Fibroblast of lung (primary cell): ENCODE data around the gene ROBO2. TPM values are rescaled to one million over a fixed set of nuclear protein-coding genes. Genes with fewer than 3 reads are reported as not detected.

Source experiments
- DNase-seq, 2 donors: peaks; one replicate each; pipeline versions ENCODE4 v3.0.0 to v3.0.0-alpha.2; 2010; ENCODE audit warnings: low read depth in 2 of 2
- H2AFZ ChIP-seq: 2 replicates; pipeline ENCODE4 v1.5.1; 2012; ENCODE audit warnings: low read length, control low read depth, inconsistent platforms
- H3K27ac ChIP-seq: 2 replicates; pipeline ENCODE4 v1.5.1; 2011; ENCODE audit warnings: low read length, control low read depth; ENCODE audit not compliant: insufficient read depth
- H3K27me3 ChIP-seq: 2 replicates; pipeline ENCODE4 v1.5.1; 2011; ENCODE audit warnings: mild to moderate bottlenecking, low read length; ENCODE audit not compliant: control insufficient read depth, insufficient read depth
- H3K36me3 ChIP-seq: 2 replicates; pipeline ENCODE4 v1.5.1; 2011; ENCODE audit warnings: low read length; ENCODE audit not compliant: control insufficient read depth, insufficient read depth
- H3K4me1 ChIP-seq: 2 replicates; pipeline ENCODE4 v1.5.1; 2011; ENCODE audit warnings: low read length; ENCODE audit not compliant: control insufficient read depth, insufficient read depth; ENCODE audit errors: extremely low read depth
- H3K4me2 ChIP-seq: 2 replicates; pipeline ENCODE4 v1.5.1; 2011; ENCODE audit warnings: low read length, control low read depth; ENCODE audit not compliant: insufficient read depth; ENCODE audit errors: extremely low read depth
- H3K4me3 ChIP-seq, 4 experiments: fragments of 200-600 bp in 1 of 4; sonication (generic) in 1 of 4; replicated peaks in 1 of 4; 2 replicates each; pipeline ENCODE4 v1.5.1; 2011 to 2016; ENCODE audit warnings: low read length in 4 of 4, low read depth in 3 of 4, mild to moderate bottlenecking in 3 of 4, control low read depth in 2 of 4, inconsistent platforms in 1 of 4, mixed read lengths in 1 of 4; ENCODE audit not compliant: insufficient read depth in 1 of 4; ENCODE audit errors: control extremely low read depth in 1 of 4
- H3K79me2 ChIP-seq: 2 replicates; pipeline ENCODE4 v1.5.1; 2012; ENCODE audit warnings: mild to moderate bottlenecking, low read length, inconsistent platforms; ENCODE audit not compliant: control insufficient read depth, insufficient read depth
- H3K9ac ChIP-seq: 2 replicates; pipeline ENCODE4 v1.5.1; 2011; ENCODE audit warnings: mild to moderate bottlenecking, low read length, control low read depth; ENCODE audit not compliant: insufficient read depth
- H3K9me3 ChIP-seq: 2 replicates; pipeline ENCODE4 v1.5.1; 2012; ENCODE audit warnings: low read depth, low read length; ENCODE audit not compliant: control insufficient read depth, insufficient read depth
- H4K20me1 ChIP-seq: 2 replicates; pipeline ENCODE4 v1.5.1; 2011; ENCODE audit warnings: low read length; ENCODE audit not compliant: control insufficient read depth, insufficient read depth; ENCODE audit errors: extremely low read depth
- CTCF ChIP-seq, 2 donors: IDR thresholded peaks in 1 of 2; conservative IDR thresholded peaks in 1 of 2; 1 replicate in 1 of 2; 2 replicates in 1 of 2; pipeline ENCODE4 v1.5.1; 2011 to 2012; ENCODE audit warnings: low read length in 2 of 2, control low read depth in 1 of 2, inconsistent platforms in 1 of 2, low read depth in 1 of 2, mild to moderate bottlenecking in 1 of 2
- EZH2 ChIP-seq: IDR thresholded peaks from 2 replicates; pipeline ENCODE4 v1.5.1; 2012; ENCODE audit warnings: low read length, control low read depth, mild to moderate bottlenecking; ENCODE audit errors: missing control alignments
- polyA plus RNA-seq, 2 donors: library from polyadenylated mRNA; depleted of rRNA in 1 of 2; stranded (reverse) in 1 of 2; unstranded in 1 of 2; fragments of >200 nt; gene quantifications; 2 replicates each; pipeline ENCODE4 v1.2.1, GENCODE V29; 2011 to 2012; ENCODE audit warnings: missing spikeins in 1 of 2
- total RNA-seq: library from RNA; depleted of rRNA; stranded (reverse); fragments of >200 nt; gene quantifications from 2 replicates; pipeline ENCODE4 v1.2.1, GENCODE V29; 2014

Gene ROBO2
- total and polyA plus RNA-seq, 2 donors (not counting 1 experiment from before 2014, with no cell fraction given), result 0.83 to 1.5 TPM

- no peak overlapping the region for H2AFZ ChIP-seq
- DNase-seq, result no peak
- H3K27ac ChIP-seq, result no peak overlapping the region
- H3K4me1 ChIP-seq, result no peaks in the 10 kb centered on the region
- H3K4me3 ChIP-seq, result no peak overlapping the region
- no peaks in the 10 kb centered on the region for H3K36me3 ChIP-seq
- no peaks in the 10 kb centered on the region for H3K27me3 ChIP-seq
- no peak overlapping the region for H3K4me2 ChIP-seq
- TF ChIP-seq CTCF (conservative IDR thresholded peaks at IDR 0.05 in 1 of 2, IDR thresholded peaks at IDR 0.05 in 1 of 2; ENCODE audit: low read depth in 1 of 2, low read length in 2 of 2), result no peak
- TF ChIP-seq EZH2, result no peak
- no peaks in the 10 kb centered on the region for H3K79me2 ChIP-seq
- H3K9me3 ChIP-seq, result no peaks in the 10 kb centered on the region
- no peaks in the 10 kb centered on the region for H4K20me1 ChIP-seq
- H3K9ac ChIP-seq, result no peak overlapping the region
Observed at GRCh38 chr3:77526573-77527113, 486.7 kb downstream of the ROBO2 start.

- Histone ChIP-seq H3K36me3 (no peaks in the 10 kb centered on the region), H3K27ac (no peak overlapping the region), H4K20me1 (no peaks in the 10 kb centered on the region), H3K4me3 (no peak overlapping the region), H3K9ac (no peak overlapping the region), H3K4me1 (no peaks in the 10 kb centered on the region), H2AFZ (no peak overlapping the region), H3K4me2 (no peak overlapping the region), H3K27me3 (no peaks in the 10 kb centered on the region), H3K9me3 (no peaks in the 10 kb centered on the region), H3K79me2 (no peaks in the 10 kb centered on the region)
- TF ChIP-seq EZH2 (no peak), CTCF (conservative IDR thresholded peaks at IDR 0.05 in 1 of 2, IDR thresholded peaks at IDR 0.05 in 1 of 2; ENCODE audit: low read depth in 1 of 2, low read length in 2 of 2) (no peak)
- no peak for DNase-seq
Observed at GRCh38 chr3:77529522-77529921, 489.6 kb downstream of the ROBO2 start.

GRCh38 chr3:77530870-77531269 is 491.0 kb downstream of the ROBO2 start:
- Histone ChIP-seq H3K27ac (no peak overlapping the region), H3K4me2 (peak overlapping the region; percentile 66), H3K79me2 (no peaks in the 10 kb centered on the region)

More at GRCh38 chr3:77530870-77531269, 491.0 kb downstream of the ROBO2 start:
- H2AFZ ChIP-seq, result peak overlapping the region; percentile 29
- no peaks in the 10 kb centered on the region for H3K27me3 ChIP-seq
- H3K4me1 ChIP-seq, result no peaks in the 10 kb centered on the region
- DNase-seq, result peak; percentile 3 to 56
- H3K4me3 ChIP-seq, result peak overlapping the region in 2 of 4 experiments; percentile 15 to 24
- H4K20me1 ChIP-seq, result no peaks in the 10 kb centered on the region
- no peaks in the 10 kb centered on the region for H3K9me3 ChIP-seq
- no peak overlapping the region for H3K9ac ChIP-seq
- no peak for TF ChIP-seq EZH2
- no peak for TF ChIP-seq CTCF (conservative IDR thresholded peaks at IDR 0.05 in 1 of 2, IDR thresholded peaks at IDR 0.05 in 1 of 2; ENCODE audit: low read depth in 1 of 2, low read length in 2 of 2)
- no peaks in the 10 kb centered on the region for H3K36me3 ChIP-seq
